GM12874 (cell line): Measurements from ENCODE around the gene SLC6A3.

Source experiments
- CTCF ChIP-seq: IDR thresholded peaks from 2 replicates; pipeline ENCODE4 v1.5.1; 2011; ENCODE audit warnings: low read depth, mild to moderate bottlenecking, control low read depth, low read length, moderate library complexity; ENCODE audit not compliant: insufficient read depth

Gene SLC6A3

GRCh38 chr5:1367149-1367548, 78.1 kb downstream of the SLC6A3 start:
- no peak for TF ChIP-seq CTCF

- no peak for TF ChIP-seq CTCF
Observed at GRCh38 chr5:1366514-1366913, 78.7 kb downstream of the SLC6A3 start.

- TF ChIP-seq CTCF = no peak
Observed at GRCh38 chr5:1364211-1364610, 81.0 kb downstream of the SLC6A3 start.

GRCh38 chr5:1363581-1363980, 81.7 kb downstream of the SLC6A3 start:
- TF ChIP-seq CTCF = no peak

GRCh38 chr5:1363160-1363559, 82.1 kb downstream of the SLC6A3 start:
- TF ChIP-seq CTCF = no peak

- TF ChIP-seq CTCF = no peak
Observed at GRCh38 chr5:1362242-1363015, 82.8 kb downstream of the SLC6A3 start.

- no peak for TF ChIP-seq CTCF
Observed at GRCh38 chr5:1360861-1361260, 84.4 kb downstream of the SLC6A3 start.
